Activated gamma-delta T cell (primary cell): ENCODE data around the gene SRA1.

Experiments
- DNase-seq: peaks from one replicate; lab custom pipeline; 2025; lab: John Stamatoyannopoulos, UW

The SRA1 gene

DNA sequence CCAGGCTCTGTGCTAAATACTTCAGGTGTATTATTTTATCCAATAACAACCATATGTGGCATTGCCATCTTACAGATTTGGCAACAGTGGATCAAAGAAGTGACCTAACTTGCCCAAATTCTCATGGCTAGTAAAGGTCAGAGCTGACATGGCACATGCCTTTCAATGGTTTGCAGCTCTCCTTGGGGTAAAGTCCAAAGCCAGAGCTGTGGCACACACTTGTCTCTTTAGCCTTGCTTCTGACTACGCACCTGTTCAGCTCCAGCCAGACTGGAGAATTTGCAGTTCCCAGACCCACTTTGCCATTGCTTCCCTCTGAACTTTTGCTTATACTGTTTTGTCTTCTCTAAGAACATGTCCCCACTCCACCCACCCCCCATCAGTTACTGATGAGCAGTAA, 13.2 kb upstream of the SRA1 start:
- DNase-seq = no peak

DNA sequence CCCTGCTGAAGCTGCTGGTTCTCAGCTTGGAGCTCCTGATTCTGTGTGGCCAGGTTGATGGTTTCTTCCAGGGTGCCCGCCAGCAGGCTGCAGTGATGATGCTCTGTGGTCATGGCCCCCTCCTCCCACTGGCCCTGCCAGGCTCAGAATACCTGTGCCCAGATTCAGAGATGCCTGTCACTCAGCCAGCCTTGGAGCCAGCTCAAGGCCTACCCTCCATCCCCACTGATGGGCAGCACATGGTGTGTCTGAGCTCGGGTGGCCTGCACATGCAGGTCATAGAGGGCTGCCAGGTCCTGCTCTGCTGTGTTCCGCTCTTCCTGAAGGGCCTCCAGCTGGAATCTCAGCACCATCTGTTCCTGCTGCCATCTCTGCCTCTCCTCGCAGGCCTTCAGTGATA, 12.8 kb upstream of the SRA1 start:
- no peak for DNase-seq

DNA sequence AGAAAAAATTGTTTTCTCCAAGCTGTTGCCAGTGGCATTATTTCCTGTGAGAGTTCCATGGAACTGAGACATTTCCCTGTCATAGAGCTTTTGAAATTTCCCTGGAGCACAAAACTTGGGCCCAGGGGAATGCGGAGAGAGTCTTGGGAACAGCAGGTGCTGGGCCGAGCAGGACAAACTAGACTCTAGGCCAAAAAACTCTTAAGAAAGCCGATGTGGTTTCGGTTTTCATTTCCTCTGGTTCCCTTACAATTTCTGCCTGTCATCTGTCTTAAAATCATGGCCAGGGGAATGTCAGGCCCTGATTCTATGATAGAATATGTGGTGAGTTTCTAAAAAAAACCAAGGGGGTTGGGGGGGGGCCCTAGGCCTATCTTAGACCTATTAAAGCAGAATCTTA, 11.9 kb upstream of the SRA1 start:
- no peak for DNase-seq

DNA sequence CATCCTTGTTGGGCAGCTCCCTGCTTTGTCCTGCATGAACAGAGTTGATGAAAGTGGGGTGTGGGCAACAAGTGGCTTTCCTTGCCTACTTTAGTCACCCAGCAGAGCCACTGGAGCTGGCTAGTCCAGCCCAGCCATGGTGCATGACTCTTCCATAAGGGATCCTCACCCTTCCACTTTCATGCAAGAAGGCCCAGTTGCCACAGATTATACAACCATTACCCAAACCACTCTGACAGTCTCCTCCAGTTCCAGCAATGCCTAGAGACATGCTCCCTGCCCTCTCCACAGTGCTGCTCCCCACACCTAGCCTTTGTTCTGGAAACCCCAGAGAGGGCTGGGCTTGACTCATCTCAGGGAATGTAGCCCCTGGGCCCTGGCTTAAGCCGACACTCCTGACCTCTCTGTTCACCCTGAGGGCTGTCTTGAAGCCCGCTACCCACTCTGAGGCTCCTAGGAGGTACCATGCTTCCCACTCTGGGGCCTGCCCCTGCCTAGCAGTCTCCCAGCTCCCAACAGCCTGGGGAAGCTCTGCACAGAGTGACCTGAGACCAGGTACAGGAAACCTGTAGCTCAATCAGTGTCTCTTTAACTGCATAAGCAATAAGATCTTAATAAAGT, 11.3 kb upstream of the SRA1 start:
- DNase-seq = no peak

DNA sequence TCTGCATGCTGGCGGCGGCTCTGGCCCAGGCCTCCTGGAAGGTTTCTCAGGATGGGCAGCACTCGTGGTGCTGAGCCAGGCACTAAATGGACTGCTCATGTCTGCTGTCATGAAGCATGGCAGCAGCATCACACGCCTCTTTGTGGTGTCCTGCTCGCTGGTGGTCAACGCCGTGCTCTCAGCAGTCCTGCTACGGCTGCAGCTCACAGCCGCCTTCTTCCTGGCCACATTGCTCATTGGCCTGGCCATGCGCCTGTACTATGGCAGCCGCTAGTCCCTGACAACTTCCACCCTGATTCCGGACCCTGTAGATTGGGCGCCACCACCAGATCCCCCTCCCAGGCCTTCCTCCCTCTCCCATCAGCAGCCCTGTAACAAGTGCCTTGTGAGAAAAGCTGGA, 10.6 kb upstream of the SRA1 start:
- no peak for DNase-seq

DNA sequence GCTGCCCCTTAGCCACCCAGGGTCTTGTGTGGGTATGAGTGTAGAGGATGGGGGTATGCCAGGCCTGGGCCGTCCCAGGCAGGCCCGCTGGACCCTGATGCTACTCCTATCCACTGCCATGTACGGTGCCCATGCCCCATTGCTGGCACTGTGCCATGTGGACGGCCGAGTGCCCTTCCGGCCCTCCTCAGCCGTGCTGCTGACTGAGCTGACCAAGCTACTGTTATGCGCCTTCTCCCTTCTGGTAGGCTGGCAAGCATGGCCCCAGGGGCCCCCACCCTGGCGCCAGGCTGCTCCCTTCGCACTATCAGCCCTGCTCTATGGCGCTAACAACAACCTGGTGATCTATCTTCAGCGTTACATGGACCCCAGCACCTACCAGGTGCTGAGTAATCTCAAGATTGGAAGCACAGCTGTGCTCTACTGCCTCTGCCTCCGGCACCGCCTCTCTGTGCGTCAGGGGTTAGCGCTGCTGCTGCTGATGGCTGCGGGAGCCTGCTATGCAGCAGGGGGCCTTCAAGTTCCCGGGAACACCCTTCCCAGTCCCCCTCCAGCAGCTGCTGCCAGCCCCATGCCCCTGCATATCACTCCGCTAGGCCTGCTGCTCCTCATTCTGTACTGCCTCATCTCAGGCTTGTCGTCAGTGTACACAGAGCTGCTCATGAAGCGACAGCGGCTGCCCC, 10.0 kb upstream of the SRA1 start:
- no peak for DNase-seq

DNA sequence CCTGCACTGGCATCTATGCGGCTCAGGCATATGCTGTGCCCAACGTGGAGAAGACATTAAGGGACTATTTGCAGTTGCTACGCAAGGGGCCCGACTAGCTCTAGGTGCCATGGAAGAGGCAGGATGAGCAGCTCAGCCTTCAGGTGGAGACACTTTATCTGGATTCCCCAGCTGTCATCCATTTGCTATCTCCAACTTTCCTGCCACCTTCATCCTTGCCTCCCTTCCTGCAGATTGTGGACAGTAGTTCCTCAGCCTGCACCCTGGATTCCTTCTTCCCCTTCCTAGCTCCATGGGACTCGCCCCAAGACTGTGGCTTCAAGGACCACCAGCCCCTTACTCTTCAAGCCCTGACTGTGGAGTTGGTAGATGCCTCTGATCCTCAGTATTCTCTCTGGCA, 9.4 kb upstream of the SRA1 start:
- no peak for DNase-seq

DNA sequence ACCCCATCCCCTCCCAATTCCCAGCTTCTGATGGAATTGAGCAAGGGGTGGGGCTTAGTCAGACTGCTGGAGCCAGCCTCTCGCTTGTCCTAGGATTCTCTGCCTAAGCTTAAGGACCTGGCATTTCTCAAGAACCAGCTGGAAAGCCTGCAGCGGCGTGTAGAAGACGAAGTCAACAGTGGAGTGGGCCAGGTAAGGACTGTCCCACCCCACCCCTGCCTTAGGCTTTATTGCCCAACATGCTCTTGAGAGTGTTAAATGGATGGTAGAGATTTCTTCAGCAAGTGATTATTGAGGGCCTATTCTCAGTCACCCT, 8.5 kb upstream of the SRA1 start:
- no peak for DNase-seq

DNA sequence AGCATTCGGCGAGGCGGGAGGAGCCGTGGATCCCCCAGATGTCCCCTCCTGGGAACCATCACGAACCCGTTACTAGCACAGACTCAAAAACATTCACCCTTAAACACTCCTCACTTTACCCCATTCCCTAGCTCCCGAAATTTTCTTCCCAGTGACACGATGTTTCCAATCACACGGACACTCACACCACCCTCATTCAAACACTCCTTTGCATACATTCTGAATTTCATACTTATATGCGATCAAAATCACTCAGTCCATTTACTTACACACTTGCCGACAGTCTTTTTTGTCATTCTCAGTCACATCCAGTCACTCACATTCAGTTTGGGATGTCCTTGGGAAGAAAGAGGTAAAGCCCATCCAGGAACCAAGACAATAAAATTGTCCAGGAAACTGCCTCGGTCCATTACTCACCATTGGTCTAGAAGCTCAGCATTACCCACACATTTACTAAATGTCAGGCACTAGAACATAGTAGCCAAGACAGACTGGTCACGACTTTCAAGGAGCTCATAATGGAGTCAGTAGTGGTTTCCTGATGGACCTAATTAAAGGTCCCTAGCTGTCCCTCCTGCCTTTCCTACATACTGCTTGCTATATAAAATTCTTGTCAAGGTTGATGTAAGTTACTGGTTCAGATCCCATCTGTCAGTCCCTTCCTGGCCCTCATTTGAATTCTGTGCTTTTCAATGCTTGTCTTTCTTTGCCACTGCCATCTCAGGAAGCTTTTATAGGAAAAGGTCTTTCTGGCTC, 7.9 kb upstream of the SRA1 start:
- DNase-seq = no peak

DNA sequence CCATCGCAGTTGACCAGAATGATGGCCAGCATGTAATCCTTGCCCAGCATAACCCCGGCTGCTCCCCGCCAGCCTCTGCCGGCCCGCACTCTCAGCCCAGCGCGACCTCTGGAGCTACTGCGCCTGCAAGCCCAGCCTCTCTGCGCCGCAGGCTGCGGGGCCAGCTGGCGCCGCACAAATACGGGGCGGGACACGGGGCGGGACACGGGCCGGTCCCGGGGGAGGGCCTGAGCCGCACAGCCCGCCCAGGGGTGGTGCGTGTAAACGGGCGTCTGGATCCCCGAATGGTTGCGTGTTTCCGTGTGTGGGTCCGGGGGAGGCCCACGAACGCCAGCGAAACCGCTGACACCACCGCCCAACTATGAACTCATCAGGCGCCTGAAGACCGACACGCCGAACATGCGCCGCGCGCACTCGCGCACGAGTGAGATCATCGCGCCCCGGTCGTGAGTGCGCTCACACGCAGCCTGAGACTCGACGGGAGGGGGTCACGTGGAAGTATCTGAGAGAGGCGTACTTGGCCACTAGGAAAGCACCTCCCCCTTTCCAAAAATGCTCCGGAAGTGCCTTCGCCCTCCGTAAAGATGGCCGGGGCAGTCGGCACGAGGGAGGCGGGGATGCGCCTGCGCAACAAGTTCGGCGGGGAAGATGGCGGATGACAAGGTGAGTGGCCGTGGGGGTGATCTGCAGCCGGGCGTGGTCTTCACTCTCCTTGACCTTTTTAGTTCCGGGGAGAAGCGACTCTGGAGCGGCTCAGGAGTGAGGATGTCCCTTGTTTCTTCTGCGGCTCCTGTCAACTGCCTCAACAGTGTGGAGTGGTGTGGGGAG, 7.1 kb upstream of the SRA1 start, which contains the start of the genes APBB3 and SLC35A4:
Gene APBB3, minus strand, starts transcription at position 403 of the 828 bp plus-strand sequence. Its CDS starts 353 bp downstream, at position 50.
Gene SLC35A4, plus strand, starts transcription at position 633 of the 828 bp plus-strand sequence. CDS start 2,342 bp downstream, outside the sequence.
- peak; percentile 99 for DNase-seq

DNA sequence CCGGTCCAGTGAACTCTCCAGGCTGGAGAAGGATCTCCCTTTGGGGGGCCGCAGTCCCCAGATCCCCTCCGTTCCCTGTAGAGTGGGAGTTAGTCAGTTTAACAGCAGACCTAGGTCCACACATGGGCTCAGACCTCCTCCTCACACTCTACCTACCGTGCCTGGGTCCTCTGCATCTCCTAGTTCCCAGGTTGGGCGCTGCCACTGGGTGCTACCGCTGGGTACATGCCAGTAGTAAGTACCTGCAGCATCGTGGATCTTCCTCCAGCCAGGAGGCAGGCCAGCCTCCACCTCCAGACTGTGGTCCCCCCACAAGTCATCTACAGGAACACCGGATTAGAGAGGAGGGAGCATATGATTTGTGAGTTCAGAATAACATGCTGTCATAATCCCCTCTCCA, 6.3 kb upstream of the SRA1 start:
- DNase-seq = no peak

DNA sequence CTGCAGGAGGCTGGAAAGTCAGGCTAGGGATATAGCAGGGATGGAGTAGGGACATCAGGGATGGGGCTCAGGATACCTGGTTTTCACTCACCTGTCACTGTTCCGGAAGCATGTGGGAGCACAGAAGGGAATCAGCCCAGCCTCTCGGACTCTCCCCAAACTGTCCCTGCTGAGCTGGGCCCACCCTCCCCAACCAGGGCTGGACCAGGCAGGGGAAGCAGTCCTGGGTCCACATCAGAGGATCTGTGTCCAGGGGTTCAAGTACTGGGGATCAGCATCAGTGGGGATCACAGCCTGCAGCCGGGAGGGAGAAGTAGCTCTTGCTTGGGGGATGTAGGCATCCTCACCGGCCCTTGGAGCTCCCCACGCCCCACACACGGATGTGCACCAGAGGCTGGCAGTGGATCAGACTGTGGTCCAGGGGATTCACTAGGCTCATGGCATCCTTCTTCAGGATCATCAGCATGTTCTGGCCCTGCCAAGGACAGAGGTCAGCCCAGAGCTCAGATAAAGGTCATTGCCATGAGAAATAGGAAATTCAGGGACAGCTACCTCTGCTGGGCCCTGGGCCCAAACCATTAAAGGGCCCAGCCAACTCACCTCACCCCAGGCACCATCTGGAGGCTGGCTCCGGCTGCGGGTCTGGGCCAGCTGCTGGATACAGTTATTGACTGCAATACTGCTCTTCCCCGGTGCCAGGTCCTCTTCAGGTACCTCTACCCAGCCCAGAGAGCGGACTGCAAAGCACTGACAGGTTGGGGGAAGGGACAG, 4.7 kb upstream of the SRA1 start:
- no peak for DNase-seq

DNA sequence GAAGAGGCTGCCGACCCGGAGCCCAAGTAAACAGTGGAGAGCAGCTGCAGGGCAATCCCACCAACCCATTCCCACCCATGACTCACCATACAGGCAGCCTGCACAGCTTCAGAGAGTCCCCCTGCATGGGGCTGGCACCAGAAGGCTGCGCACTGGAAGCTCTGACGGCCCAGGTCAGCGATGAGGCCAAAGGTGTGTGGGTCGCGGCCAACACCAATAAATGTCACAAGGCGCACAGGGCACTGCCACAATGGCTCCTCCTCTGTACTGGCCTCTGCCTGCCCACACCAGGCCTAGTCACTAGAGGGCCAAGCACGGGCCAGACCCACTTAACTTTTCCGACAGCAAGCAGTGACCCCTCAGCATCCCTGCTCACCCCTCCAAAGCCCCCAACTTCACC, 3.0 kb upstream of the SRA1 start:
- DNase-seq = no peak

DNA sequence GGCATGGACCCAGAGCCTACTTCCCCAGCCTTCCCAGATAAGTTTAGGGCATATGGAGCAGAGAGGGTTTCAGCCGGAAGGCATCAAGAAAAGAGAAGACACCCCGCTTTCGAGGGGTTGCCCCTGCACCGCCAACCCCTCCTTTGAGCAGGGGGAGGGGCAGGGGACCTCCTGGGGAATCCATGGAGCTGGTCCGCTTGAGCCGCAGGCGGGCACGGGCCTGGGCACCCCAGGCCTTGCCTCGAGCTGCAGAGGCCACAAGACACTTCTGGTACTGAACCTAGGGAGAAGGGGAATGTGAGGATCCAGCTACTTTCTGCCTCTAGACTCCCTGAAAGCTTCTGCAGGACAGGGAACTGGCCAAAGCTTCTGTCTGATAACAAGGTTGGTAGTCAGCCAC, 1.3 kb upstream of the SRA1 start:
- DNase-seq = no peak

DNA sequence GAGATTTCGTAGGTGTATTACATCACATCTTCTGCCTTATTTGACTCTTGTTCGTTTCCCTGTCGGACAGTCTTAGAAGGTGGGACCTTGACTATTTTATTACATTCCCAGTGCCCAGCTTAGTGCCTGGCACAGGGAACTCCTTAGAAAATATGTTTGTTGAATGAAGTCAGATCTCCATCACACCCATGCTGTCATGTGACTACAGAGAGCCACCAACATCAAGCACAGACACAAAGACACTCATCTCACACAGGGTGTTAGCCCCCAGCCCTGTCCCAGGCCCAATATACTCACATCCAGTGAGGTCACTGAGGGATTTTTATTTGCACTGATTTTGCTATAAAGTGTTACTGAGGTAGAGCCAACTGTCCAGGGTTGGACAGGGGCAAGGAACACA, 692 bp upstream of the SRA1 start:
- DNase-seq = no peak

DNA sequence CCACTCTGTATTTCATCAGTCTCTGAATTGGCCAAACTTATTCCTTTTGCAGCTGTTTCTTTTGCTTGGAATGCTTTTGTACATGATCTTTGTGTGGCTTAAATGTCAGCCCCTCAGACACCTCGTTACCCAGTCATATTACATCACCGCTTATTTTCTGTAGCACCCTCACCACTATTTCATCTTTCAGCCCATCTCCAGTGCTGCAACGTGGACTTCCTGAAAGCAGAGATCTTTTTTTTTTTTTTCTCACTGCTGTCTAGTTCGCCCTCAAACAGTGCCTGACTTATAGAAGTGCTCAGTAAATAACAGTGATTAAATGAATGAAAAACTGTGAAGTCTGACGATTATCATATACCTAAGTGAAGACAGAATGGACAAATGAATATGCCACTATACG, 835 bp downstream of the SRA1 start:
- no peak for DNase-seq

DNA sequence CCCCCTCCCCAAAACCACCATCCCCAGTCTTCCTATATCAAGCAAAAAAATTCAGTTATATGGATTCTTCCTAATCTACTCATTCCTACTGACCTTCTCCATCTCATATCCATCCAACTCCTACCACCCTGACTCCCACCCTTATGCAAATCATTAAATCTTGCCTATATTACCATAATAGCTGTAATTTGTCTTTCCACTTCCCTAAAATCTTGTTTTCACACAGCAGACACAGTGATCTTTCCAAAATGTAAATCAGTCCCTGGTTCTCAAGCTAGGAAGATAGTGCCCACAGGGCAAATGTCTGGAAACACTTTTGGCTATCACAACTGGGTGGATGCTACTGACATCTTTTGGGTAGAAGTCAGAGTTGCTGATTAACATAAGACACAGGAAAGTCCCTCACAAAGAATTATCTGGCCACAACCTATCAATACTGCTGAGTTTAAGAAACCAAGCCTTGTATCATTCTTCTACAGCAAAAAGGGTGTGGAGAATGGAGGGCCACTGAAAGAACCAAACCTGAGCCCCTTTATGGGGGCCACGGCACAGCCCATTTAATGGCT, 1.4 kb downstream of the SRA1 start:
- DNase-seq = no peak

DNA sequence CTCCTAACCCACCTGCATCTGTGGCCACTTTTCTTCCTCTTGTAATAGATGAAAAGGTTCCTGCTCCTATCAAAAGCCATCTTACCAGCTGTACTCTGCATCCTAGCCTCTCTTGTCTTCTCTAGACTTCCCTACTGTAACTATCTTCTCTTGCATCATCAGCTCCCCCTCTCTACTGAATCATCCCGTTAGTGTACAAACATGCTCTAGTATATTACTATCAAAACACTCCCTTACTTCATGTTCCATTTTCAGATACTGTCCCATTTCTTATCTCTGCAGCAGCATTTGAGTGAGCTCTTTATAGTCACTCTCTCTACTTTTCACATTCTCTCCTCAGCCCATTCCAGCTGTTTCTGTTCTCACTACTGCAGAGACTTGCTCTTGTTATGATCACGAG, 2.8 kb downstream of the SRA1 start:
- no peak for DNase-seq

DNA sequence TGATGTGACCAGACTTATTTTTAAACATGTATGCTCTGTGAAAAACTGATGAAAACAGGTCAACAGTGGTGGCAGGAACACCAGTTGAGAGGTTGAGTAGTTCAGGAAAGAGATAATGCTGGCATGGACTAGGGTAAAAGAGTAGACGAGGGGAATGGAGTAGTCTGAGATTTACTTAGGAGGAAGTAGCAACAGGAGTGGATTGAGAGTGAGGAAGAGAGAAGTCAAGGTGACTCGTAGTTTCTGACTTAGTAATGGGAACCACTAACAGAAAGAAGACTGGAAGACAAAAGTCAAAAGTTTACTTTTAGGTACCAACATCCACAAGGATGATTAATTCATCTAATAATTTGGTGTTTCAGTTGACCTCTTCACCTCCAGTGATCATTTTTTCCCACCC, 3.6 kb downstream of the SRA1 start:
- no peak for DNase-seq

DNA sequence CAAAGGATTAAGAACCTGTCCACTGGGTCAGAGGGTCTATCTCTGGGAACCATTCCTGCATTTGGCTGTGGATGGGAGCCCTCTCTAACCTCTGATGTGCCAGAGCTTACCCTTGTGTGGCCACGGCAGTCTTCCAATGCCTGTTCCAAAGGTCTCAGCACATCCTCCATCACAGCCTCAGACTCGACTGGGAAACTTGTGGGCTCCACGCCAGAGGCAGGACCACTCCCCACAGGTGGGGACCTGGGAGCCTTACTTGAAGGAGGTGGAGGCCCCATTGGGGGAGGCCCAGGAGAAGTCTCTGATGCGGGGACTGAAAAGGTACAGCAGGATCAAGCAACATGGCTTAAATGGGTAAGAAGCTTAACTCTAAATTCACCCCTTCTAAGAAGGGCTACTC, 5.4 kb downstream of the SRA1 start:
- DNase-seq = no peak
